GM06990 (cell line): ENCODE results near the gene DFFA.
"Not testable (repeated sequence)": the region's sequence is repeated elsewhere in the genome, so short reads cannot be mapped to it uniquely, and the experiment has no call there.

Experiments
- DNase-seq: peaks from one replicate; pipeline ENCODE4 v3.0.0-alpha.2; 2011; ENCODE audit not compliant: insufficient read length; ENCODE audit errors: extremely low read depth
- H3K27me3 ChIP-seq: replicated peaks from 2 replicates; pipeline ENCODE4 v1.6.0; 2011; ENCODE audit warnings: low read length; ENCODE audit not compliant: control insufficient read depth, insufficient read depth
- H3K36me3 ChIP-seq: 2 replicates; pipeline ENCODE4 v1.5.1; 2011; ENCODE audit warnings: low read length; ENCODE audit not compliant: control insufficient read depth, insufficient read depth
- H3K4me3 ChIP-seq: replicated peaks from 2 replicates; pipeline ENCODE4 v1.5.1; 2011; ENCODE audit warnings: low read depth, mild to moderate bottlenecking, control low read depth, low read length
- TF ChIP-seq, protein P1 (sequence below): IDR thresholded peaks from 2 replicates; pipeline ENCODE4 v1.5.1; 2011; ENCODE audit warnings: low read length, control low read depth, mild to moderate bottlenecking, inconsistent platforms; ENCODE audit not compliant: insufficient read depth, poor library complexity, severe bottlenecking

Gene DFFA

DNA sequence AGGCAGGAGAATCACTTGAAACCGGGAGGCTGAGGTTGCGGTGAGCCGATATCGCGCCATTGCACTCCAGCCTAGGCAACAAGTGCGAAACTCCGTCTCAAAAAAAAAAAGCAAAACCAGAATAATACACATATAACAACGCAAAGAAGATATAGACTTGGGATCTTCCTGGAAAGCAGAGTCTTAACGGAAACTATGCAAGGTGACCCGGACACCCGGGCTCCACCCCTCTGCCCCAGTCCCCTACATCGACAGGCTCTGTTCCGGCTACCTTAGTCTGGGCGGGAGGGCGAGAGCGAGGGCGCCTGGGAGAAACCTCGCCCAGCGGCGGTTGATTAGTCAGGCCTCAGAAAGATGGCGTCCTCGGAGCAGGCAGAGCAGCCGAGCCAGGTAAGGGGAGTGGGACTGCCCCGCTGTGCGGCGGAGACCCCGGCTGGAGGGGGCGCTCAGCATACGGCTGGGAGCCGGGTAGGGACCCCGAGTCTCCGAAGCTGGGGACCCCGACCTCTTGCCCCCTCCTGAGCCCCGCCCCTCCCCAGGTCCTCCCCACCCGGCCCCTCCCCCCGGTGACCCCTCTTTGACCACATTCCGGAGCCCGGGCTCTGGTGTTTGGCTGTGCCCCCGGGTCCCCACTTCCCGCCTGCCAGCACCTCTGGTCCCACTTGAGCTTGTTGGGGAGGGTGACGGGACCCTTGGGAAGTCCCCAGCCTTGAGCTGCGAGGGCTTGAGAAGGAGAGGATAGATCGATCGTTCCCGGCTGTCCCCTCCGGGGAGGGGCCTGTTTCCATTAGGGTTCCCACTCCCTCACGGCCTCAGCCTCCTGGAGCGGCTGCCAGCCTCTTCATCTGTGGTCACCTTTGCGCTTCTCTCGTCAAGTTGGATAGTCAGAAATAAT lies 2.5 kb upstream of the DFFA start, which contains the start of gene PEX14:
Gene PEX14 (plus strand): TSS at position 338 of the 895 bp plus-strand sequence. CDS start 17 bp downstream, at position 355.
- H3K36me3 ChIP-seq = no peaks in the 10 kb centered on the region; the same call in 1 of the 2 replicates
- peak; percentile 88 for DNase-seq
- H3K4me3 ChIP-seq = peak within 1 kb of the TSS; percentile 76
- TF ChIP-seq, protein P1, sequence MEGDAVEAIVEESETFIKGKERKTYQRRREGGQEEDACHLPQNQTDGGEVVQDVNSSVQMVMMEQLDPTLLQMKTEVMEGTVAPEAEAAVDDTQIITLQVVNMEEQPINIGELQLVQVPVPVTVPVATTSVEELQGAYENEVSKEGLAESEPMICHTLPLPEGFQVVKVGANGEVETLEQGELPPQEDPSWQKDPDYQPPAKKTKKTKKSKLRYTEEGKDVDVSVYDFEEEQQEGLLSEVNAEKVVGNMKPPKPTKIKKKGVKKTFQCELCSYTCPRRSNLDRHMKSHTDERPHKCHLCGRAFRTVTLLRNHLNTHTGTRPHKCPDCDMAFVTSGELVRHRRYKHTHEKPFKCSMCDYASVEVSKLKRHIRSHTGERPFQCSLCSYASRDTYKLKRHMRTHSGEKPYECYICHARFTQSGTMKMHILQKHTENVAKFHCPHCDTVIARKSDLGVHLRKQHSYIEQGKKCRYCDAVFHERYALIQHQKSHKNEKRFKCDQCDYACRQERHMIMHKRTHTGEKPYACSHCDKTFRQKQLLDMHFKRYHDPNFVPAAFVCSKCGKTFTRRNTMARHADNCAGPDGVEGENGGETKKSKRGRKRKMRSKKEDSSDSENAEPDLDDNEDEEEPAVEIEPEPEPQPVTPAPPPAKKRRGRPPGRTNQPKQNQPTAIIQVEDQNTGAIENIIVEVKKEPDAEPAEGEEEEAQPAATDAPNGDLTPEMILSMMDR = no peak
- H3K27me3 ChIP-seq = no peaks in the 10 kb centered on the region

DNA sequence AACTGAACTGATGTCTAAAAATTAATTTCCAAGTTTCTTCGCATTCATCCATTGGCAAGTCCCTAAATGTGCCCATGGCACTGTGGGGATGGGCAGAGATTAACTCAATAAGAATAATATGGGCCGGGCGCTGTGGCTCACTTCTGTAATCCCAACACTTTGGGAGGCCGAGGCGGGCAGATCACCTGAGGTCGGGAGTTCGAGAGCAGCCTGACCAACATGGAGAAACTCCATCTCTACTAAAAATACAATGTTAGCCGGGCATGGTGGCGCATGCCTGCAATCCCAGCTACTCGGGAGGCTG lies 1.9 kb upstream of the DFFA start:
- not testable (repeated sequence) for H3K36me3 ChIP-seq, H3K4me3 ChIP-seq, DNase-seq, H3K27me3 ChIP-seq

DNA sequence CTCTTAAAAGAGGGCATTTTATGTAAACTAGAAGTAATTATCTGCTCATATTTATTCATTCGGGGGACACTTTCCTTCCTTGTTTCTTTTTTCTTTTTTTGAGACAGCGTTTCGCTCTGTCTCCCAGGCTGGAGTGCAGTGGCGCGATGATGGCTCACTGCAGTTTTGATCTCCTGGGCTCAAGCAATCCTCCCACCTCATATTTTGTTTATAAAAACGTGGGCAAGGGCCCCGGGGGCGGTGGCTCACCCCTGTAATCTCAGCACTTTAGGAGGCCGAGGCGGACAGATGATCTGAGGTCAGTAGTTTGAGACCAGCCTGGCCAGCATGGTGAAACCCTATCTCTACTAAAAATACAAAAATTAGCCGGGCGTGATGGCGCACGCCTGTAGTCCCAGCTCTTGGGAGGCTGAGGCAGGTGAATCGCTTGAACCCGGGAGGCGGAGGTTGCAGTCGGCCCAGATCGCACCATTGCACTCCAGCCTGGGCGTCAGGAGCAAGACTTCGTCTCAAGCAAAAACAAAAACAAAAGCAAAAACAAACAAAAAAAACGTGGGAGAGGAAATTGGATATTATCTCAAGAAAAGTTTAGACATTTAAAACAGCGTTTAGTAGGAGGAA lies 926 bp upstream of the DFFA start:
- peaks cover 3% of the 10 kb centered on the region for H3K36me3 ChIP-seq
- H3K27me3 ChIP-seq = no peaks in the 10 kb centered on the region
- H3K4me3 ChIP-seq = peak overlapping the region; percentile 63
- DNase-seq = no peak
- TF ChIP-seq, protein P1 = no peak

DNA sequence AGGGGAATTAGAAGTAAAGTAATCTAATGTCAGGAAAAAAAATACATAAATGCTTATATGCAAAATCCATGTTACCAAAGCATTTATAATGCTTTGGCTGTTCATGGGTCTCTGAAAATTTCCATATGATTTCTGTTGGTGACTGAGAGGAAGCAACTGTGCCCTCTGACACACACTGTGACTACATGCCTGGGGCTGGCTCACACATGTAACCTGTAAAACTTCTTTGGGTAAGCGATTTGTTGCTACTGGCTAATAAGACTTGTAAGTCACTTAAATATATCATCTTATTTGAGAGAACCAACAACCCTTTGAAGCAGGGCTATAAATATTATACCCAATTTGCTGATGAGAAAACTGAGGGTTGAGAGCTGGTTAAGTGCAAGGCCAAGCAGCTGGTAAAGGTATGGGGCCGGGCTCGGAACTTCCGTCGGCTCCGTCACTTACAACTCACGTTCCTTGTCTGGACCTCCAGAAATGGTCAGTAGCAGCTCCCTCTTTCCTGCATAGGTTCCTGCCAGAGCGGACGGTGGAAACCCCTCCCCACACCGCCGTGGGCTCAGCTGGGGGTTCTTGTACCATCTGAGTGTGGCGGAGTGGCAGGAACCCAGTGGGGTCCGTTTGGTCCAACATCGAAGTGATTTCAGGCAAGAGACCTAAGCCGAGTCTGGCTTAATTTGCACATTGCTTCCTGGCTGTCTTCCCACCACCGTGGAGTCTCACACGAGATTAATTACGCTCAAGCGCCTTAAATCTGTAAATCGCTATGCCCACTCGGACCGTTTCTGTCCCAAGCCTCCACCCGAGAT lies 714 bp downstream of the DFFA start:
- TF ChIP-seq, protein P1 = no peak
- no peaks in the 10 kb centered on the region for H3K27me3 ChIP-seq
- H3K4me3 ChIP-seq = peak overlapping the region; percentile 74
- DNase-seq = no peak
- H3K36me3 ChIP-seq = peaks cover 9% of the 10 kb centered on the region

DNA sequence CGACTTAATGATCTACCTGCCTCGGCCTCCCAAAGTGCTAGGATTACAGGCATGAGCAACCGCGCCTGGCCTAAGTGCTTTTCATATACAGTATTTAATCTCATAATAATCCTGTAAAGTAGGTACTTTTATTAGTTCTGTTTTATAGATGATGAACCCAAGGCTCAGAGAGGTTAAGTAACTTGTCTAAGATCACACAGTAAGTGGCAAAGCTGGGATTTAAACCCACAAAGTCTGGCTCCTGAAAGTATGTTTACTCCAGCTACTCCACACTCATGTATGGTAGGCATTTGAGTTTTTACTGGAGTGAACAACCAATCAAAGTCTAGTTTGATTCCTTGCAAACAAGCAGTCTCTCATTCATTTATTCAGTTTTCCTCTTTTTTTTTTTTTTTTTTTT lies 2.3 kb downstream of the DFFA start:
- no peaks in the 10 kb centered on the region for H3K27me3 ChIP-seq
- H3K36me3 ChIP-seq = peaks cover 9% of the 10 kb centered on the region
- DNase-seq = no peak
- TF ChIP-seq, protein P1 = no peak
- no peak overlapping the region for H3K4me3 ChIP-seq

DNA sequence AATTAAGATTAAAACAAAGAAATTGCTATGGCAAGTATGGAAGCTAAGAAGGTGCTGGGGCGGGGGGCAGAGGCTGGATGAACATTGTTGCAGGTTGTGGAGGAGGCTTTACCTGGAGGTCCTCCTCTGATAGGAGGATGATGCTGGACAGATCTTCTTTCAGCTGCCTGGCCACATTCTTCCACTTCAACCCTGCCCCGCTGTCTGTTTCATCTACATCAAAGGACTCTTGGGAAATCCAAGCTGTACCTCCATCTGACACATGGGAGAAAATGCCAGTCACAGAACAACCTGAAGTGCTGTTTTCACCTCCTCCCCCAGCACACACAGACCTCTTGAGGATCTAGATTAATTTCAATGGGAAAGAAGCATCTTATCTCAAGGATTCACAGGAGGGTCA lies 5.3 kb downstream of the DFFA start:
- Histone ChIP-seq H3K36me3 (peaks cover 19% of the 10 kb centered on the region), H3K27me3 (no peaks in the 10 kb centered on the region), H3K4me3 (no peak overlapping the region)
- DNase-seq = no peak
- TF ChIP-seq, protein P1 = no peak
